Suprapubic skin (tissue), 4 donors: ENCODE data around the gene BCAP31.

ENCODE experiments used
- EP300 ChIP-seq: sonication (generic); formaldehyde crosslinking; IDR thresholded peaks from one replicate; pipeline ENCODE4 v1.6.1; 2017; ENCODE audit warnings: antibody characterized with exemption
- POLR2A ChIP-seq, 2 donors: fragments of 450-650 bp; IDR thresholded peaks; one replicate each; pipeline ENCODE4 v1.6.1; 2017; ENCODE audit warnings: antibody characterized with exemption in 2 of 2, mild to moderate bottlenecking in 2 of 2, moderate library complexity in 2 of 2
- POLR2AphosphoS5 ChIP-seq, 3 donors: sonication (generic); formaldehyde crosslinking; IDR thresholded peaks; one replicate each; pipeline ENCODE4 v1.6.1; 2017; ENCODE audit warnings: antibody characterized with exemption in 3 of 3
- TF ChIP-seq, protein P1 (sequence below), 2 donors: fragments of 200-600 bp in 1 of 2; fragments of 450-650 bp in 1 of 2; sonication (generic) in 1 of 2; IDR thresholded peaks; one replicate each; pipeline ENCODE4 v1.5.1; 2016 to 2019; ENCODE audit warnings: antibody characterized with exemption in 2 of 2, mild to moderate bottlenecking in 1 of 2, moderate library complexity in 1 of 2

DNA sequence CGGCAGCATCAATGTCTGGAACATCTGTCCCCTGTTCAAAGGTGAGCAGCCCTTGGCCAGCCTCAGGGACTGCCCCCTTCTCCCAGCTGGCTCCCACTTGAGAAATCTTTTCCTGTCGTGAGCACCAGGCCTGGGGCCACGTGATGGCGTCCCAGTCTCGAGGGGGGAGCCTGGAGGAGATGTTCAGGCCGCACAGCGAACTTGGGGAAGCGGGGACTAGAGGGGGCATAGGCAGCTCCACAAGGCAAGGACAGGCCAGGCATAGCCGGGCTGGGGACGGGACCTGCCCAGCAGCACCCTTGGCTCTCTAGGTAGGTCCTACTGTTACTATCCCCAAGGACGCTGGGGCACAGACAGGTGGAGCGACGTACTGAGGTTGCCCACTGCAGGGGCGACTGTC lies 33.7 kb downstream of the BCAP31 start:
- TF ChIP-seq, protein P1, sequence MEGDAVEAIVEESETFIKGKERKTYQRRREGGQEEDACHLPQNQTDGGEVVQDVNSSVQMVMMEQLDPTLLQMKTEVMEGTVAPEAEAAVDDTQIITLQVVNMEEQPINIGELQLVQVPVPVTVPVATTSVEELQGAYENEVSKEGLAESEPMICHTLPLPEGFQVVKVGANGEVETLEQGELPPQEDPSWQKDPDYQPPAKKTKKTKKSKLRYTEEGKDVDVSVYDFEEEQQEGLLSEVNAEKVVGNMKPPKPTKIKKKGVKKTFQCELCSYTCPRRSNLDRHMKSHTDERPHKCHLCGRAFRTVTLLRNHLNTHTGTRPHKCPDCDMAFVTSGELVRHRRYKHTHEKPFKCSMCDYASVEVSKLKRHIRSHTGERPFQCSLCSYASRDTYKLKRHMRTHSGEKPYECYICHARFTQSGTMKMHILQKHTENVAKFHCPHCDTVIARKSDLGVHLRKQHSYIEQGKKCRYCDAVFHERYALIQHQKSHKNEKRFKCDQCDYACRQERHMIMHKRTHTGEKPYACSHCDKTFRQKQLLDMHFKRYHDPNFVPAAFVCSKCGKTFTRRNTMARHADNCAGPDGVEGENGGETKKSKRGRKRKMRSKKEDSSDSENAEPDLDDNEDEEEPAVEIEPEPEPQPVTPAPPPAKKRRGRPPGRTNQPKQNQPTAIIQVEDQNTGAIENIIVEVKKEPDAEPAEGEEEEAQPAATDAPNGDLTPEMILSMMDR (IDR thresholded peaks at IDR 0.05): no peak
- no peak for TF ChIP-seq POLR2A (IDR thresholded peaks at IDR 0.05)
- TF ChIP-seq EP300: no peak
- no peak for TF ChIP-seq POLR2AphosphoS5 (IDR thresholded peaks at IDR 0.05)
